Measurements from ENCODE around the gene NUBPL.
"Not testable (repeated sequence)": the region's sequence is repeated elsewhere in the genome, so short reads cannot be mapped to it uniquely, and the experiment has no call there.

Gene NUBPL

GRCh38 chr14:31884776-31885379 is 323.7 kb downstream of the NUBPL start:
- DNase-seq: no peak

- DNase-seq: no peak
These were observed 325.1 kb downstream of the NUBPL start for GRCh38 chr14:31886156-31886835.

- no peak for DNase-seq
These were observed 326.9 kb downstream of the NUBPL start for GRCh38 chr14:31887929-31888580.

GRCh38 chr14:31889297-31889696 is 328.1 kb downstream of the NUBPL start:
- no peak for DNase-seq

GRCh38 chr14:31890202-31890601 is 329.0 kb downstream of the NUBPL start:
- not testable (repeated sequence) for DNase-seq

- DNase-seq: peak; percentile 54
These were observed 332.1 kb downstream of the NUBPL start for GRCh38 chr14:31893221-31893757.

- DNase-seq: no peak
These were observed 333.1 kb downstream of the NUBPL start for GRCh38 chr14:31894351-31894750.

GRCh38 chr14:31895206-31895605 is 334.0 kb downstream of the NUBPL start:
- DNase-seq: no peak

GRCh38 chr14:31895646-31896045 is 334.4 kb downstream of the NUBPL start:
- no peak for DNase-seq

- no peak for DNase-seq
These were observed 336.5 kb downstream of the NUBPL start for GRCh38 chr14:31897581-31898186.

GRCh38 chr14:31898838-31899528 is 337.8 kb downstream of the NUBPL start:
- DNase-seq: no peak

- DNase-seq: no peak
These were observed 340.8 kb downstream of the NUBPL start for GRCh38 chr14:31902002-31902401.

GRCh38 chr14:31902945-31903646 is 341.9 kb downstream of the NUBPL start:
- no peak for DNase-seq

- no peak for DNase-seq
These were observed 348.8 kb downstream of the NUBPL start for GRCh38 chr14:31909977-31910376.
